Mesendoderm (in vitro differentiated cells): Measurements from ENCODE around the gene FGF8. TPM values are rescaled to one million over a fixed set of nuclear protein-coding genes. Genes with fewer than 3 reads are reported as not detected.
A peak's percentile ranks its signal among the peaks of the same experiment; 100 is the strongest.

ENCODE experiments used
- DNase-seq: peaks from one replicate; pipeline ENCODE4 v3.0.0; 2013
- H2AK5ac ChIP-seq: 2 replicates; pipeline ENCODE4 v1.6.1; 2013; ENCODE audit warnings: low read length, inconsistent platforms
- H2BK120ac ChIP-seq: 2 replicates; pipeline ENCODE4 v1.6.1; 2013; ENCODE audit warnings: low read depth, mild to moderate bottlenecking, low read length, moderate library complexity, mixed read lengths
- H2BK15ac ChIP-seq: replicated peaks from 2 replicates; pipeline ENCODE4 v1.6.1; 2013; ENCODE audit warnings: low read depth, mild to moderate bottlenecking, moderate library complexity
- H2BK5ac ChIP-seq: 2 replicates; pipeline ENCODE4 v1.6.1; 2013; ENCODE audit warnings: low read length, inconsistent platforms
- H3K18ac ChIP-seq: 2 replicates; pipeline ENCODE4 v1.6.1; 2013; ENCODE audit warnings: mild to moderate bottlenecking, low read length, mixed read lengths
- H3K23ac ChIP-seq: one replicate; pipeline ENCODE4 v1.6.1; 2013; ENCODE audit warnings: low read length
- H3K27ac ChIP-seq: 2 replicates; pipeline ENCODE4 v1.5.1; 2013; ENCODE audit warnings: low read depth, mild to moderate bottlenecking, inconsistent platforms, low read length, moderate library complexity
- H3K27me3 ChIP-seq: 2 replicates; pipeline ENCODE4 v1.6.1; 2013; ENCODE audit warnings: low read length, control low read depth, mild to moderate bottlenecking, inconsistent platforms; ENCODE audit not compliant: insufficient read depth, poor library complexity
- H3K36me3 ChIP-seq: 2 replicates; pipeline ENCODE4 v1.6.1; 2013; ENCODE audit warnings: low read length, inconsistent platforms; ENCODE audit not compliant: control insufficient read depth, insufficient read depth
- H3K4ac ChIP-seq: one replicate; pipeline ENCODE4 v1.6.1; 2013; ENCODE audit warnings: low read depth, mild to moderate bottlenecking, low read length, moderate library complexity
- H3K4me1 ChIP-seq: 2 replicates; pipeline ENCODE4 v1.6.1; 2013; ENCODE audit warnings: low read depth, low read length, inconsistent platforms; ENCODE audit not compliant: control insufficient read depth
- H3K4me2 ChIP-seq: 2 replicates; pipeline ENCODE4 v1.6.1; 2013; ENCODE audit warnings: low read length
- H3K4me3 ChIP-seq: 2 replicates; pipeline ENCODE4 v1.5.1; 2013; ENCODE audit warnings: mild to moderate bottlenecking, low read length
- H3K56ac ChIP-seq: one replicate; pipeline ENCODE4 v1.6.1; 2013; ENCODE audit warnings: low read length
- H3K79me1 ChIP-seq: 2 replicates; pipeline ENCODE4 v1.6.1; 2013; ENCODE audit warnings: low read length, inconsistent platforms
- H3K79me2 ChIP-seq: 2 replicates; pipeline ENCODE4 v1.6.1; 2013; ENCODE audit warnings: mild to moderate bottlenecking, low read length; ENCODE audit not compliant: control insufficient read depth, insufficient read depth
- H3K9ac ChIP-seq: 2 replicates; pipeline ENCODE4 v1.6.1; 2013; ENCODE audit warnings: low read length, inconsistent platforms
- H4K5ac ChIP-seq: one replicate; pipeline ENCODE4 v1.6.1; 2013; ENCODE audit warnings: low read length
- H4K8ac ChIP-seq: one replicate; pipeline ENCODE4 v1.6.1; 2013; ENCODE audit warnings: low read depth, mild to moderate bottlenecking, control low read depth, low read length, moderate library complexity
- WGBS: extraction: QIAGEN DNeasy Blood & Tissue Kit; methylation state at CpG from one replicate; pipeline ENCODE4 v1.1.7; 2013; ENCODE audit warnings: low lambda C conversion rate, missing lambda C conversion rate; ENCODE audit not compliant: insufficient coverage; ENCODE audit errors: extremely low coverage; 5-methylcytosine and 5-hydroxymethylcytosine counted together
- polyA plus RNA-seq, 2 experiments: library from polyadenylated mRNA; stranded (reverse); fragments of 200-250 nt; gene quantifications; one replicate each; pipeline ENCODE4 v1.2.3, GENCODE V29; 2013

FGF8 gene
- polyA plus RNA-seq (2013, experiment 1 of 2), result 64.2 TPM
- polyA plus RNA-seq (2013, experiment 2 of 2), result 64.2 TPM

DNA sequence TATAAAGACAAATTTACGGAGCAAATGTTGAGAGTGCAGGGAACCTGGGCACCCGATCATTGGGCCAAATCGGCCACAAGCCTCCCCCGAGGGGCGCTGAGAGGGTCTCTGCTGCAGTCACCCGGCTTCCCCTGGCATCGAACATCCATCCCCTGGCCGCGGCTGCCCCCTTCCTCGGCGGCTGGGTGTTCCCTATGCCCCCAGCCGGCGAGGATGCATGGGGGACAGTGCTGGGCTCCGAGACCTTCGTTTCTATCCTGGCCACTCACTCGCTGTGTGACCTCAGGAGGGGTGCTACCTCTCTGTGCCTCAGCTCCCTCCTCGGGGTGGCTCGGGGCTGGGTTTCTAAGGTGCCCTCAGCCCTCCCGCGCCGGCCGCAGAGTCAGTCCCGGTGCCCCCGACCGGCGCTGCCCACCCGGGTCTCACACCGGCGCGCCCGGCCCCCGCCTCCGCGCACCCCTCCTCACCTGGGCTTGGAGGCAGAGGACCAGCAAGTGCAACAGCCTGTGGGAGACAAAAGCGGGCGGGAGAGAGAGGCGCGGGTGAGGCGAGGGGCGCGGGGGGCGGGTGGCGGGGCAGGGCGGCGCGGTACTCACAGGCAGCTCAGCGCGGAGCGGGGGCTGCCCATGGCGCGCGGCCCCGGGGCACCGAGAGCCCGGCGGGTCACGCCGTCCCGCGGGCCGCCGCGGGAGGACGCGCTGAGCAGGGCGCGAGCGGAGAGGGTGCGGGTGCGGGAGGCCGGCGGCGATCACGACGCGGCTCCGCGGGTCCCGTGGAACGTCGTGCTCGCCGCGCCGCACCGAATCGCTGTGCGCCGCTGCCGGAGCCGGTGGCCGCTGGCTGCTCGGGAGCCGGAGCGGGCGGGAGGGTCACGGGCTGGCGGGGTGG, at the start of gene FGF8:
Gene FGF8 (minus strand): TSS at position 842 of the 888 bp plus-strand sequence. CDS start 214 bp downstream, at position 628.
- peak within 1 kb of the TSS; percentile 67 for H3K9ac ChIP-seq
- no peak within 1 kb of the TSS for H3K27ac ChIP-seq
- H3K4me2 ChIP-seq, result peak within 1 kb of the TSS; percentile 65
- peaks cover 28% of the 10 kb centered on the region for H3K4me1 ChIP-seq
- no CpG with 5 or more reads among the region's 98 CpGs for WGBS
- no peak for DNase-seq
- peak within 1 kb of the TSS; percentile 5 for H2BK120ac ChIP-seq
- H3K23ac ChIP-seq, result peak within 1 kb of the TSS; percentile 99
- H3K79me1 ChIP-seq, result no peaks in the 10 kb centered on the region
- H4K8ac ChIP-seq, result no peak within 1 kb of the TSS
- H3K4ac ChIP-seq, result peak within 1 kb of the TSS; percentile 66
- peak within 1 kb of the TSS; percentile 23 for H3K4me3 ChIP-seq
- no peak within 1 kb of the TSS for H4K5ac ChIP-seq
- H3K36me3 ChIP-seq, result no peaks in the 10 kb centered on the region
- H2BK5ac ChIP-seq, result no peak within 1 kb of the TSS
- peaks cover 17% of the 10 kb centered on the region for H3K27me3 ChIP-seq
- H2BK15ac ChIP-seq, result no peak within 1 kb of the TSS
- H2AK5ac ChIP-seq, result peak within 1 kb of the TSS; percentile 22
- H3K79me2 ChIP-seq, result no peaks in the 10 kb centered on the region
- H3K56ac ChIP-seq, result peak within 1 kb of the TSS; percentile 91
- H3K18ac ChIP-seq, result peak within 1 kb of the TSS; percentile 57

DNA sequence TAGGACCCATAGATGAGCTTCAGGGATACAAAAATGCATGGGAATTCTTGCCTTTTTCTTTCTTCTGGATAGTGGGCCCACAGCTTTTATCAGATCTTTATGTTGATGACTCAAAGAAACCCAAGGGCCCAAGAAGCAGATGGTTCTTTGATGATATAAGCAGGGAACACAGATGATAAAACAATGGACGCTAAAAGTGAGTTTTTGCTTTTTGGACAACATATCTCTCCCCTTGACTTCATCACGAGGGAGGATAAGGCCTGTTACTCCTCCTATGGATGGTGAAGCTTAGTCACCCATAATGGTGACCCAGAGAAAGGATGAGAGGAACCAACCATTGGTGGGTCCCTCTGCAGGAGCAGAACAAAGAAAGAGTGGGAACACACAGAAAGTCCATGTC, 48.8 kb upstream of the FGF8 start:
- H3K27ac ChIP-seq, result no peak overlapping the region
- no peak overlapping the region for H2BK5ac ChIP-seq
- no peak overlapping the region for H2AK5ac ChIP-seq
- no peak overlapping the region for H4K8ac ChIP-seq
- H3K4me3 ChIP-seq, result no peak overlapping the region
- no peaks in the 10 kb centered on the region for H3K79me1 ChIP-seq
- no CpG with 5 or more reads among the region's 2 CpGs for WGBS
- H3K36me3 ChIP-seq, result no peaks in the 10 kb centered on the region
- no peak overlapping the region for H3K23ac ChIP-seq
- no peak overlapping the region for H3K4me2 ChIP-seq
- H2BK120ac ChIP-seq, result no peak overlapping the region
- no peak overlapping the region for H3K9ac ChIP-seq
- H3K4me1 ChIP-seq, result no peaks in the 10 kb centered on the region
- H2BK15ac ChIP-seq, result no peak overlapping the region
- no peak overlapping the region for H3K18ac ChIP-seq
- no peaks in the 10 kb centered on the region for H3K27me3 ChIP-seq
- no peak for DNase-seq
- no peak overlapping the region for H3K56ac ChIP-seq
- H3K79me2 ChIP-seq, result no peaks in the 10 kb centered on the region
- no peak overlapping the region for H3K4ac ChIP-seq
- no peak overlapping the region for H4K5ac ChIP-seq

- no CpG with 5 or more reads among the region's 14 CpGs for WGBS
- Histone ChIP-seq H3K9ac (peak overlapping the region; percentile 57), H4K8ac (no peak overlapping the region), H2AK5ac (no peak overlapping the region), H3K36me3 (no peaks in the 10 kb centered on the region), H4K5ac (peak overlapping the region; percentile 5), H3K56ac (peak overlapping the region; percentile 86), H3K23ac (no peak overlapping the region), H3K79me1 (peaks cover 2% of the 10 kb centered on the region), H2BK120ac (no peak overlapping the region), H2BK5ac (peak overlapping the region; percentile 7), H3K4me1 (peaks cover 3% of the 10 kb centered on the region), H2BK15ac (no peak overlapping the region), H3K4ac (no peak overlapping the region), H3K18ac (no peak overlapping the region), H3K79me2 (peaks cover 39% of the 10 kb centered on the region), H3K27ac (no peak overlapping the region), H3K4me3 (peak overlapping the region; percentile 41), H3K4me2 (peak overlapping the region; percentile 68), H3K27me3 (no peaks in the 10 kb centered on the region)
- DNase-seq, result no peak
Observed at GRCh38 chr10:101818872-101819633, 43.1 kb upstream of the FGF8 start.

DNA sequence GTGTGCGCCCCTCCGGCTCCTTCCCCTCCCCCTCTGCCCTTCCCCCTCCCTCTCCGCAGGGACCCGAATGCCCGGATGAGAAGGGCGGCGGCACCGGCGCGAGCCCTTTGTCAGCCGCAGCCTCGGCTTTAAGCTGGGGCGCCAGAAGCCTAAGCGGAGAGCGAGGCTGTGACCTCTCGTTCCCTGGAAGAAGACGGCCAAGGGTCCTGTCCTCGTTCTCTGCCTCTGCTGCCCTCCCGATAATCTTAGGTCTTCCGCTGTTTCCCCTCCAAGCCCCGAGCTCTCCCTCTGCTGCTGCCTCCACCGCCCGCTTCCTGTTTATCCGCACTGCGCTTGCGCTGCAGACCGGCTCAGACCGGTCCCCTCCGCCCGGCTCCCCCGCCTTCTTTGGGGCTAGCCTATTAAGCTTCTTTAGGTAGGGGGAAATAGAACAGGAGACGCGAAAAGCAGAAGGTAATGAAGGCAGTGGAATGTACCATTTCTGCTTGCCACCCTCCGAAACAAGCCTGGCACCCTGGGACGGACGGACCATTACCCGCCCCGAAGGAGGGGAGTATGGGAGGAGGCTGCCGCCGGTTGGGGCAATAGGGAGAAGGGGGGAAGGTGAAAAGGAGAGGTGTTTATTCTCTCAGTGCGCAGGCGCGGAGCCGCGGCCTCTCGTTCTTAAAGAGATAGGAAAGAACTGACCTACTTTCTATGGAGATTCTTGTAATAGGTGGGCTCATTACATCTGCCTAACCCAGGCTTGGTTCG, 42.4 kb upstream of the FGF8 start, which contains the start of gene OGA:
Gene OGA (minus strand): TSS at position 326 of the 753 bp plus-strand sequence. CDS start 422 bp downstream, outside the sequence.
- H3K36me3 ChIP-seq, result no peaks in the 10 kb centered on the region

GRCh38 chr10:101817337-101818118, 41.6 kb upstream of the FGF8 start:
- Histone ChIP-seq H3K56ac (peak overlapping the region; percentile 95), H3K79me2 (peaks cover 46% of the 10 kb centered on the region), H3K27ac (peak overlapping the region; percentile 93), H3K9ac (peak overlapping the region; percentile 91), H3K36me3 (peaks cover 1% of the 10 kb centered on the region), H3K18ac (peak overlapping the region; percentile 84), H2AK5ac (no peak overlapping the region), H4K8ac (no peak overlapping the region), H3K4me3 (peak overlapping the region; percentile 96), H3K79me1 (peaks cover 4% of the 10 kb centered on the region), H2BK120ac (peak overlapping the region; percentile 8), H3K4ac (peak overlapping the region; percentile 93), H3K4me1 (peaks cover 3% of the 10 kb centered on the region), H4K5ac (no peak overlapping the region), H3K23ac (no peak overlapping the region), H2BK5ac (peak overlapping the region; percentile 43), H2BK15ac (no peak overlapping the region), H3K27me3 (no peaks in the 10 kb centered on the region), H3K4me2 (peak overlapping the region; percentile 92)
- peak; percentile 86 for DNase-seq
- no CpG with 5 or more reads among the region's 44 CpGs for WGBS

More for the DNA sequence above, 42.4 kb upstream of the FGF8 start, which contains the start of gene OGA:
- peak within 1 kb of the TSS; percentile 8 for H2BK120ac ChIP-seq
- H3K79me1 ChIP-seq, result peaks cover 2% of the 10 kb centered on the region
- no peaks in the 10 kb centered on the region for H3K27me3 ChIP-seq
- no peak within 1 kb of the TSS for H3K23ac ChIP-seq
- no CpG with 5 or more reads among the region's 47 CpGs for WGBS
- H4K8ac ChIP-seq, result no peak within 1 kb of the TSS
- peaks cover 3% of the 10 kb centered on the region for H3K4me1 ChIP-seq
- H3K4ac ChIP-seq, result peak within 1 kb of the TSS; percentile 93
- H4K5ac ChIP-seq, result peak within 1 kb of the TSS; percentile 5
- peak; percentile 100 for DNase-seq
- peak within 1 kb of the TSS; percentile 84 for H3K18ac ChIP-seq
- H3K56ac ChIP-seq, result peak within 1 kb of the TSS; percentile 95
- H2AK5ac ChIP-seq, result no peak within 1 kb of the TSS
- H2BK5ac ChIP-seq, result peak within 1 kb of the TSS; percentile 72
- no peak within 1 kb of the TSS for H2BK15ac ChIP-seq
- peak within 1 kb of the TSS; percentile 91 for H3K9ac ChIP-seq
- peak within 1 kb of the TSS; percentile 92 for H3K4me2 ChIP-seq
- H3K4me3 ChIP-seq, result peak within 1 kb of the TSS; percentile 96
- peak within 1 kb of the TSS; percentile 93 for H3K27ac ChIP-seq
- peaks cover 42% of the 10 kb centered on the region for H3K79me2 ChIP-seq
